ENCODE results near the gene SMCO2.

SMCO2 gene

DNA sequence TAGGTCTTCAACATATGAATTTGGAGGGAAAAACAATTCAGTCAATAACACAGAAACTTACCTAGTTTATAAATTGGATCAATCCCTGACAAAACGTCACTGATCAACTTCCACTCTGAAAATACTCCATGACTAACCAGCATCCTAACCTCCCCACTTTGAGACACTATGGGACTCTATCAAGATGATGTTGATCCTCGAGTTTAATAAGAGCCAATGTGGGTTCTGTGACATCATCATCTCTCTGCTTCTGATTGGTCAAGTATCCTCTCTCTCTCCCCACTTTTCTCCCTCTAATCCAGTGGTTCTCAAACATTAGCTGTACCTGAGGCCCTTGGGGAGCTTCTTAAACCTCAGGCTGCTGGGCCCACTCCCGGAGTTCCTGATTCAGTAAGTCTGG lies at the start of gene SMCO2:
SMCO2 (plus strand) TSS at position 301 of the 400 bp plus-strand sequence. CDS start 23,896 bp downstream, outside the sequence.
- DNase-seq (ENCODE audit: extremely low spot score), result no peak
- ChIA-PET CTCF (interaction anchor here (1.3 to 5.2 kb wide), 2 partner anchors 12 to 14 kb away, joined by 3 to 37 read pairs; no protein-coding TSS in a partner anchor), POLR2A (no interaction called here)
- no peak for TF ChIP-seq CTCF (IDR thresholded peaks at IDR 0.05; ENCODE audit: control extremely low read depth, extremely low read depth, low read depth, missing control alignments)

GRCh38 chr12:27398466-27398865 lies 48.1 kb upstream of the SMCO2 start:
- TF ChIP-seq CTCF (IDR thresholded peaks at IDR 0.05; ENCODE audit: control extremely low read depth, extremely low read depth, low read depth, missing control alignments), result no peak
- POLR2A ChIA-PET, result no interaction called here
- CTCF ChIA-PET, result interaction anchor here (1.1 to 1.9 kb wide), 3 partner anchors 9 to 36 kb away, joined by 3 to 7 read pairs (median 3); no protein-coding TSS in a partner anchor
- DNase-seq (ENCODE audit: extremely low spot score), result no peak

DNA sequence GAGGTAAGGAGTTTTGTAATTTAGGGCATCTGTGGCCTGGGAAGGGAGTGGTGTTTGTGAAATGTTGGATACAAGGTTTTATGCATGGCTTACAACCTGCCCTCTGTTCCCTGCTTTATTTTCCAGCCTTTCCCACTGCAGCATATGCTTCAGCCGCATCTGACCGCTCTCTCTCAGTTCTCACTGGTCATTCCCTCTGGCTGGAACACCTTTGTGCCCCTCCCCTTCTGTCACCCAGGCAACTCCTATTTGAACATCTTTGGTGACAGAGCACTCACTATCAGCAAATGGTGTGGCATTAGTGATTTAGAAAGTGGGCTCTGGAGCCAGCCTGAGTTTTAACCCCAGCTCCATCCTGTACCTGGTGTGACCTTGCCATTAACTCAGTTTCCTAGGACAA lies 47.5 kb upstream of the SMCO2 start:
- CTCF ChIA-PET, result interaction anchor here (1.1 to 1.9 kb wide), 3 partner anchors 10 to 35 kb away, joined by 3 to 7 read pairs (median 3); no protein-coding TSS in a partner anchor
- POLR2A ChIA-PET, result no interaction called here

DNA sequence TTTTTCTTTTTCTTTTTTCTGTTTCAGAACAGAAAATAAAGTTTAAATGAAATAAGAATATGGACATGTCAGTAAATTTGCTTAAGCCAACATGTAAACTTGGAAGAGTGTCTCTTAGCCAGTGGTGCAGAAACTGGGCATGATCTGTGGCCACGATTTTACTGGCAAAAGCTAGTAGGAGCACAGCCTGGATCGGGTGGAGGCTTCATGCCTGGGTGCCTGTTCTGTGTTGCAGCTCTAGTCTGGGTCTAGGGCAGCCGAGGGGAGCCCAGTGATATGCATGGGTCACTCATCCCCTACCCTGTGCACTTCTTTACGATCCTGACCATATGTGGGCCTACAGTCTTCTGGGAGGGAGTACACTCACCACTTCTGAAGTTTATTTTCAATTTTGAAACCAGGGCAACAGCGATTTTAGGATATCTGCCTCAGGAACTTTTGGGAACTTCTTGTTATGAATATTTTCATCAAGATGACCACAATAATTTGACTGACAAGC lies 45.6 kb upstream of the SMCO2 start:
- CTCF ChIA-PET, result interaction anchor here (4.3 kb wide), 1 partner anchor 15 kb away, joined by 20 read pairs; no protein-coding TSS in a partner anchor

More for the DNA sequence above, 47.5 kb upstream of the SMCO2 start:
- no peak for DNase-seq (ENCODE audit: extremely low spot score)
- no peak for TF ChIP-seq CTCF (IDR thresholded peaks at IDR 0.05; ENCODE audit: control extremely low read depth, extremely low read depth, low read depth, missing control alignments)

DNA sequence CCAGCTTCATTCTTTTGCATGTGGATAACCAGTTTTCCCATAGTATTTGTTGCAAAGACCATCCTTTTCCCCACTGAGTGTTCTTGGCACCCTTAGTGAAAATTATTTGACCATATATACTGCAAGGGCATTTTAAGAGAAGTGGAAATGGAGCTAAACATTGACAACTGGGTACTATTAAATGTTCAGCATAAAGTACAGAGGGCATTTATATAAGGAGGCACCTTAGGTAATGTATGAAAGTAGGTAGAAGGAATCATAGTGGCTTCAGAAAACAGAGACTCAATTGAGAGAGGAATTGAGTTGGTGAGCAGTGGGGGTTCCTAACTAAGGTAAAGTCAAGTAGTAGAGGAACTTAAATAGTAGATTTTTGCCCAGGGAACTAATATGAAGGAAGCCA lies 34.5 kb upstream of the SMCO2 start:
- POLR2A ChIA-PET, result no interaction called here
- no peak for DNase-seq (ENCODE audit: extremely low spot score)
- TF ChIP-seq CTCF (IDR thresholded peaks at IDR 0.05; ENCODE audit: control extremely low read depth, extremely low read depth, low read depth, missing control alignments), result no peak
- CTCF ChIA-PET, result interaction anchor here (1.4 kb wide), 1 partner anchor 27 kb away, joined by 9 read pairs; no protein-coding TSS in a partner anchor

More for the DNA sequence above, 45.6 kb upstream of the SMCO2 start:
- POLR2A ChIA-PET, result no interaction called here
- TF ChIP-seq CTCF (IDR thresholded peaks at IDR 0.05; ENCODE audit: control extremely low read depth, extremely low read depth, low read depth, missing control alignments), result no peak
- no peak for DNase-seq (ENCODE audit: extremely low spot score)

DNA sequence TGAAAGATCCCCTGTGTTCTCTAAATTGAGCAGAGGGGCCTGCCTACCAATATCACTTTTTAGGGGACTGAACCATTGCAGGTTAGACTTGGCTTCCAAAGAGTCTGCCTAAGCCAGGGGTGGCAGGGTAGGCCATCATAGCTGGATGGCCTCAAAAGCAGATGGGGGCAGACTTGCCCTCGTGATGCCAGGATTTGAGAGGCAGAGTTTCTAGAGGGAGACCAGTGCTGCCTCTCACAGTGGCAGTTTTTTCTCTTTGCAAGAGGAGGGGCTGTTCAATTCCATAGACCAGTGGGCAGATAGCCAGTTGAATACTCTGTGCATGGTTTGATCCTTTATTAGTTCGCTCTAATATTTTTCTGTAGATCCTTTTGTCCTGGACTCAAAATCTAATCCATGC lies 23.8 kb upstream of the SMCO2 start:
- ChIA-PET CTCF (interaction anchor here (1.3 kb wide), 1 partner anchor 282 kb away, joined by 4 read pairs; no protein-coding TSS in a partner anchor), POLR2A (no interaction called here)
- no peak for TF ChIP-seq CTCF (IDR thresholded peaks at IDR 0.05; ENCODE audit: control extremely low read depth, extremely low read depth, low read depth, missing control alignments)
- DNase-seq (ENCODE audit: extremely low spot score), result no peak

All from GM10248 (cell line).